Panc1 (cell line): ENCODE data around the gene KCND3.

ENCODE experiments used
- POLR2AphosphoS5 ChIP-seq: IDR thresholded peaks from 2 replicates; pipeline ENCODE4 v1.6.1; 2012; ENCODE audit warnings: mild to moderate bottlenecking, low read depth, low read length, moderate library complexity
- SIN3A ChIP-seq: IDR thresholded peaks from 2 replicates; pipeline ENCODE4 v1.6.1; 2012; ENCODE audit warnings: low read depth, mild to moderate bottlenecking, low read length, moderate library complexity, borderline replicate concordance; ENCODE audit not compliant: insufficient read depth
- TF ChIP-seq, protein P1 (sequence below): fragments of 450-650 bp; IDR thresholded peaks from 2 replicates; pipeline ENCODE4 v1.5.1; 2017; ENCODE audit warnings: mild to moderate bottlenecking
- TF ChIP-seq, protein P2 (sequence below), 2 experiments: IDR thresholded peaks; 2 replicates each; pipeline ENCODE4 v1.6.1; 2011 to 2012; ENCODE audit warnings: low read depth in 2 of 2, control low read depth in 1 of 2, low read length in 1 of 2, mild to moderate bottlenecking in 1 of 2, moderate library complexity in 1 of 2; ENCODE audit not compliant: insufficient read depth in 1 of 2

DNA sequence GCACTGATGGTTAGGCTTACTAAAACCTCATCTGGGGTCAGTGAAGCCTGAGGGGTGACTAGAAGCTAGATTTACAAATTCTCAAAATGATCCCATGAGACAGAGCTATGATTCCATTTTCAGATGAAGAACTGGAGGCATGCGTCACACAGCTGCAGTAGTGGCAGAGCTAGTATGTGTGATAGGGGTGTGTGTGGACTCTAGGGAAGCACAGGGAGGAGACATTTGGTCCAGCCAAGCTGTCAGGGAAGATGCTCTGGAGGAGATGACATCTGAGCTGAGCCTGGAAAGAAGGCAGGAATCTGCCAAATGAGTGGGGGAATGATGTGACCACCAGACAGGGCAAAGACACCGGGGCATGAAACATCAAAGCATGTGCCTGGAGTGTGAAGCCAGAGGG, 12.0 kb upstream of the KCND3 start:
- TF ChIP-seq, protein P1, sequence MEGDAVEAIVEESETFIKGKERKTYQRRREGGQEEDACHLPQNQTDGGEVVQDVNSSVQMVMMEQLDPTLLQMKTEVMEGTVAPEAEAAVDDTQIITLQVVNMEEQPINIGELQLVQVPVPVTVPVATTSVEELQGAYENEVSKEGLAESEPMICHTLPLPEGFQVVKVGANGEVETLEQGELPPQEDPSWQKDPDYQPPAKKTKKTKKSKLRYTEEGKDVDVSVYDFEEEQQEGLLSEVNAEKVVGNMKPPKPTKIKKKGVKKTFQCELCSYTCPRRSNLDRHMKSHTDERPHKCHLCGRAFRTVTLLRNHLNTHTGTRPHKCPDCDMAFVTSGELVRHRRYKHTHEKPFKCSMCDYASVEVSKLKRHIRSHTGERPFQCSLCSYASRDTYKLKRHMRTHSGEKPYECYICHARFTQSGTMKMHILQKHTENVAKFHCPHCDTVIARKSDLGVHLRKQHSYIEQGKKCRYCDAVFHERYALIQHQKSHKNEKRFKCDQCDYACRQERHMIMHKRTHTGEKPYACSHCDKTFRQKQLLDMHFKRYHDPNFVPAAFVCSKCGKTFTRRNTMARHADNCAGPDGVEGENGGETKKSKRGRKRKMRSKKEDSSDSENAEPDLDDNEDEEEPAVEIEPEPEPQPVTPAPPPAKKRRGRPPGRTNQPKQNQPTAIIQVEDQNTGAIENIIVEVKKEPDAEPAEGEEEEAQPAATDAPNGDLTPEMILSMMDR = no peak
- no peak for TF ChIP-seq POLR2AphosphoS5
- TF ChIP-seq, protein P2, sequence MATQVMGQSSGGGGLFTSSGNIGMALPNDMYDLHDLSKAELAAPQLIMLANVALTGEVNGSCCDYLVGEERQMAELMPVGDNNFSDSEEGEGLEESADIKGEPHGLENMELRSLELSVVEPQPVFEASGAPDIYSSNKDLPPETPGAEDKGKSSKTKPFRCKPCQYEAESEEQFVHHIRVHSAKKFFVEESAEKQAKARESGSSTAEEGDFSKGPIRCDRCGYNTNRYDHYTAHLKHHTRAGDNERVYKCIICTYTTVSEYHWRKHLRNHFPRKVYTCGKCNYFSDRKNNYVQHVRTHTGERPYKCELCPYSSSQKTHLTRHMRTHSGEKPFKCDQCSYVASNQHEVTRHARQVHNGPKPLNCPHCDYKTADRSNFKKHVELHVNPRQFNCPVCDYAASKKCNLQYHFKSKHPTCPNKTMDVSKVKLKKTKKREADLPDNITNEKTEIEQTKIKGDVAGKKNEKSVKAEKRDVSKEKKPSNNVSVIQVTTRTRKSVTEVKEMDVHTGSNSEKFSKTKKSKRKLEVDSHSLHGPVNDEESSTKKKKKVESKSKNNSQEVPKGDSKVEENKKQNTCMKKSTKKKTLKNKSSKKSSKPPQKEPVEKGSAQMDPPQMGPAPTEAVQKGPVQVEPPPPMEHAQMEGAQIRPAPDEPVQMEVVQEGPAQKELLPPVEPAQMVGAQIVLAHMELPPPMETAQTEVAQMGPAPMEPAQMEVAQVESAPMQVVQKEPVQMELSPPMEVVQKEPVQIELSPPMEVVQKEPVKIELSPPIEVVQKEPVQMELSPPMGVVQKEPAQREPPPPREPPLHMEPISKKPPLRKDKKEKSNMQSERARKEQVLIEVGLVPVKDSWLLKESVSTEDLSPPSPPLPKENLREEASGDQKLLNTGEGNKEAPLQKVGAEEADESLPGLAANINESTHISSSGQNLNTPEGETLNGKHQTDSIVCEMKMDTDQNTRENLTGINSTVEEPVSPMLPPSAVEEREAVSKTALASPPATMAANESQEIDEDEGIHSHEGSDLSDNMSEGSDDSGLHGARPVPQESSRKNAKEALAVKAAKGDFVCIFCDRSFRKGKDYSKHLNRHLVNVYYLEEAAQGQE (IDR thresholded peaks at IDR 0.05; ENCODE audit: insufficient read depth in 1 of 2, low read depth in 2 of 2, low read length in 1 of 2) = no peak
- TF ChIP-seq SIN3A = no peak
